BLaER1 (cell line): ENCODE measurements around the gene CSF3R.
A peak's percentile ranks its signal among the peaks of the same experiment; 100 is the strongest.
"Not testable (repeated sequence)": the region's sequence is repeated elsewhere in the genome, so short reads cannot be mapped to it uniquely, and the experiment has no call there.

ENCODE experiments used
- H3K27ac ChIP-seq: shearing (Covaris generic); formaldehyde crosslinking; 2 replicates; pipeline ENCODE4 v1.8.1; 2022
- H3K27me3 ChIP-seq: shearing (Covaris generic); formaldehyde crosslinking; 2 replicates; pipeline ENCODE4 v1.8.1; 2022
- H3K36me3 ChIP-seq: shearing (Covaris generic); formaldehyde crosslinking; 2 replicates; pipeline ENCODE4 v1.8.1; 2022
- H3K4me1 ChIP-seq: shearing (Covaris generic); formaldehyde crosslinking; 2 replicates; pipeline ENCODE4 v1.8.1; 2022
- H3K4me2 ChIP-seq: shearing (Covaris generic); formaldehyde crosslinking; 2 replicates; pipeline ENCODE4 v1.8.1; 2022
- H3K4me3 ChIP-seq: shearing (Covaris generic); formaldehyde crosslinking; 2 replicates; pipeline ENCODE4 v1.8.1; 2022
- H3K9ac ChIP-seq: shearing (Covaris generic); formaldehyde crosslinking; 2 replicates; pipeline ENCODE4 v1.8.1; 2022
- H3K9me3 ChIP-seq: shearing (Covaris generic); formaldehyde crosslinking; 2 replicates; pipeline ENCODE4 v1.8.1; 2022
- H4K20me1 ChIP-seq: shearing (Covaris generic); formaldehyde crosslinking; 2 replicates; pipeline ENCODE4 v1.8.1; 2022
- Cebpa-rat ChIP-seq: shearing (Covaris generic); IDR thresholded peaks from 2 replicates; pipeline ENCODE4 v1.8.1; 2022

Gene CSF3R

GRCh38 chr1:36502616-36503015, 19.9 kb upstream of the CSF3R start:
- Histone ChIP-seq H3K9ac (no peak overlapping the region), H3K4me3 (no peak overlapping the region), H3K4me2 (no peak overlapping the region), H3K27ac (no peak overlapping the region), H3K27me3 (no peaks in the 10 kb centered on the region), H4K20me1 (no peaks in the 10 kb centered on the region), H3K4me1 (no peaks in the 10 kb centered on the region), H3K36me3 (no peaks in the 10 kb centered on the region), H3K9me3 (no peaks in the 10 kb centered on the region)
- TF ChIP-seq Cebpa-rat = no peak

- H3K4me2 ChIP-seq, H4K20me1 ChIP-seq, H3K4me3 ChIP-seq: not testable (repeated sequence)
Measured at GRCh38 chr1:36501911-36502310, 19.2 kb upstream of the CSF3R start.

GRCh38 chr1:36497207-36497606, 14.5 kb upstream of the CSF3R start:
- Histone ChIP-seq H3K36me3 (no peaks in the 10 kb centered on the region), H3K9ac (no peak overlapping the region), H3K27ac (no peak overlapping the region), H3K4me1 (peaks cover 10% of the 10 kb centered on the region), H4K20me1 (no peaks in the 10 kb centered on the region), H3K9me3 (no peaks in the 10 kb centered on the region), H3K4me2 (no peak overlapping the region), H3K27me3 (no peaks in the 10 kb centered on the region), H3K4me3 (no peak overlapping the region)
- no peak for TF ChIP-seq Cebpa-rat

More at GRCh38 chr1:36501911-36502310, 19.2 kb upstream of the CSF3R start:
- H3K9me3 ChIP-seq, H3K4me1 ChIP-seq, H3K36me3 ChIP-seq, H3K27me3 ChIP-seq, H3K27ac ChIP-seq, H3K9ac ChIP-seq: not testable (repeated sequence)

GRCh38 chr1:36494971-36495370, 12.3 kb upstream of the CSF3R start:
- TF ChIP-seq Cebpa-rat = no peak
- Histone ChIP-seq H3K36me3 (no peaks in the 10 kb centered on the region), H3K4me3 (no peak overlapping the region), H3K9me3 (no peaks in the 10 kb centered on the region), H3K4me2 (no peak overlapping the region), H4K20me1 (no peaks in the 10 kb centered on the region), H3K27me3 (no peaks in the 10 kb centered on the region), H3K4me1 (peaks cover 20% of the 10 kb centered on the region), H3K27ac (no peak overlapping the region), H3K9ac (no peak overlapping the region)

GRCh38 chr1:36493524-36493923, 10.8 kb upstream of the CSF3R start:
- Histone ChIP-seq H3K4me3 (no peak overlapping the region), H4K20me1 (no peaks in the 10 kb centered on the region)
- no peak for TF ChIP-seq Cebpa-rat

GRCh38 chr1:36492491-36492890, 9.8 kb upstream of the CSF3R start:
- Histone ChIP-seq H3K9me3 (no peaks in the 10 kb centered on the region), H3K36me3 (no peaks in the 10 kb centered on the region), H3K4me2 (peak overlapping the region; percentile 63), H3K4me1 (peaks cover 20% of the 10 kb centered on the region), H4K20me1 (no peaks in the 10 kb centered on the region), H3K9ac (no peak overlapping the region), H3K27ac (no peak overlapping the region; the same call in 1 of the 2 replicates), H3K4me3 (no peak overlapping the region), H3K27me3 (no peaks in the 10 kb centered on the region)
- no peak for TF ChIP-seq Cebpa-rat

More at GRCh38 chr1:36493524-36493923, 10.8 kb upstream of the CSF3R start:
- Histone ChIP-seq H3K9ac (no peak overlapping the region), H3K4me1 (peaks cover 20% of the 10 kb centered on the region), H3K9me3 (no peaks in the 10 kb centered on the region), H3K4me2 (no peak overlapping the region), H3K27ac (no peak overlapping the region), H3K27me3 (no peaks in the 10 kb centered on the region), H3K36me3 (no peaks in the 10 kb centered on the region)

GRCh38 chr1:36489258-36490051, 6.7 kb upstream of the CSF3R start:
- H3K27me3 ChIP-seq, H3K9me3 ChIP-seq, H3K27ac ChIP-seq, H4K20me1 ChIP-seq, H3K4me3 ChIP-seq, H3K4me2 ChIP-seq, H3K36me3 ChIP-seq, H3K9ac ChIP-seq: not testable (repeated sequence)
- H3K4me1 ChIP-seq = peaks cover 28% of the 10 kb centered on the region

- no peak overlapping the region for H3K4me2 ChIP-seq
Measured at GRCh38 chr1:36487906-36488305, 5.2 kb upstream of the CSF3R start.

GRCh38 chr1:36487336-36487725, 4.6 kb upstream of the CSF3R start:
- not testable (repeated sequence) for H3K4me2 ChIP-seq, H3K9ac ChIP-seq, H3K27ac ChIP-seq, H4K20me1 ChIP-seq, H3K36me3 ChIP-seq, H3K27me3 ChIP-seq, H3K9me3 ChIP-seq, H3K4me3 ChIP-seq
- peaks cover 30% of the 10 kb centered on the region for H3K4me1 ChIP-seq

More at GRCh38 chr1:36487906-36488305, 5.2 kb upstream of the CSF3R start:
- TF ChIP-seq Cebpa-rat = no peak
- Histone ChIP-seq H3K9ac (no peak overlapping the region), H3K27me3 (no peaks in the 10 kb centered on the region), H3K36me3 (no peaks in the 10 kb centered on the region), H3K27ac (no peak overlapping the region), H4K20me1 (no peaks in the 10 kb centered on the region), H3K4me1 (peaks cover 30% of the 10 kb centered on the region), H3K4me3 (no peak overlapping the region), H3K9me3 (no peaks in the 10 kb centered on the region)

GRCh38 chr1:36486439-36487335, 4.0 kb upstream of the CSF3R start:
- Histone ChIP-seq H3K9me3 (no peaks in the 10 kb centered on the region), H3K4me1 (peaks cover 30% of the 10 kb centered on the region), H4K20me1 (no peaks in the 10 kb centered on the region), H3K27me3 (no peaks in the 10 kb centered on the region), H3K4me2 (no peak overlapping the region), H3K9ac (no peak overlapping the region), H3K27ac (no peak overlapping the region), H3K36me3 (no peaks in the 10 kb centered on the region), H3K4me3 (no peak overlapping the region)
- no peak for TF ChIP-seq Cebpa-rat
